T-cell (primary cell): ENCODE measurements around the gene PSMA8. TPM values are rescaled to one million over a fixed set of nuclear protein-coding genes. Genes with fewer than 3 reads are reported as not detected.

Source experiments
- ATAC-seq, 4 experiments: fragments of 200-7000 bp in 3 of 4; fragments of 150-1000 bp in 1 of 4; cut with Tn5 transposase; replicated peaks in 1 of 4; 1 replicate in 3 of 4; 2 replicates in 1 of 4; pipeline ENCODE4 v1.10.0; 2021; ENCODE audit warnings: moderate library complexity in 3 of 4, mild to moderate bottlenecking in 2 of 4, moderate number of reproducible peaks in 1 of 4
- CTCF ChIA-PET, 2 donors: fragments of 300-600 bp; sonication (Branson Sonifier 250); formaldehyde crosslinking; loops; one replicate each; lab custom pipeline; 2022; ENCODE audit warnings: antibody characterized with exemption in 2 of 2; lab: Charles Lee
- POLR2A ChIA-PET, 2 donors: fragments of 300-600 bp; sonication (Branson Sonifier 250); formaldehyde crosslinking; loops; one replicate each; lab custom pipeline; 2022; ENCODE audit warnings: antibody characterized with exemption in 2 of 2; lab: Charles Lee
- DNase-seq, 35 experiments: peaks; one replicate each; pipeline versions ENCODE4 v3.0.0 to v3.0.0-alpha.2; 2013 to 2023
- H3K27ac ChIP-seq: one replicate; pipeline ENCODE4 v1.5.1; 2013; ENCODE audit warnings: low read length
- H3K27me3 ChIP-seq, 2 experiments: replicated peaks in 1 of 2; 1 replicate in 1 of 2; 2 replicates in 1 of 2; pipeline versions ENCODE4 v1.6.1 to v1.7.0; 2013; ENCODE audit warnings: low read length in 1 of 2, mixed read lengths in 1 of 2; ENCODE audit not compliant: control insufficient read depth in 2 of 2, insufficient read depth in 2 of 2; ENCODE audit errors: extremely low read depth in 1 of 2
- H3K36me3 ChIP-seq, 2 donors: 1 replicate in 1 of 2; 2 replicates in 1 of 2; pipeline versions ENCODE4 v1.6.1 to v1.7.0; 2013; ENCODE audit warnings: low read length in 1 of 2; ENCODE audit not compliant: control insufficient read depth in 2 of 2, insufficient read depth in 1 of 2; ENCODE audit errors: extremely low read depth in 1 of 2
- H3K4me1 ChIP-seq, 2 experiments: 1 replicate in 1 of 2; 2 replicates in 1 of 2; pipeline versions ENCODE4 v1.6.1 to v1.7.0; 2013; ENCODE audit warnings: low read length in 2 of 2, mixed read lengths in 1 of 2; ENCODE audit not compliant: insufficient read depth in 2 of 2, control insufficient read depth in 1 of 2; ENCODE audit errors: extremely low read depth in 1 of 2
- H3K4me3 ChIP-seq, 2 donors: 1 replicate in 1 of 2; 2 replicates in 1 of 2; pipeline versions ENCODE4 v1.5.1 to v1.7.0; 2013; ENCODE audit warnings: mild to moderate bottlenecking in 2 of 2, low read length in 1 of 2, moderate library complexity in 1 of 2; ENCODE audit not compliant: control insufficient read depth in 1 of 2; ENCODE audit errors: extremely low read depth in 1 of 2
- H3K9me3 ChIP-seq: 2 replicates; pipeline ENCODE4 v1.7.0; 2013
- H3K27ac Mint-ChIP-seq, 2 donors: one replicate each; pipeline ENCODE4 v1.8.0; 2020 to 2021; ENCODE audit warnings: mild to moderate bottlenecking in 2 of 2, mixed read lengths in 2 of 2
- H3K27me3 Mint-ChIP-seq, 2 donors: one replicate each; pipeline ENCODE4 v1.8.0; 2021 to 2022; ENCODE audit warnings: mixed read lengths in 2 of 2
- H3K36me3 Mint-ChIP-seq: one replicate; pipeline ENCODE4 v1.8.0; 2021; ENCODE audit warnings: mixed read lengths
- H3K4me1 Mint-ChIP-seq, 3 donors: one replicate each; pipeline ENCODE4 v1.8.0; 2020 to 2022; ENCODE audit warnings: mixed read lengths in 3 of 3, mild to moderate bottlenecking in 1 of 3
- H3K4me3 Mint-ChIP-seq, 3 donors: one replicate each; pipeline ENCODE4 v1.8.0; 2020 to 2022; ENCODE audit warnings: mild to moderate bottlenecking in 3 of 3, mixed read lengths in 3 of 3, moderate library complexity in 3 of 3
- H3K9me3 Mint-ChIP-seq, 3 donors: one replicate each; pipeline ENCODE4 v1.8.0; 2020 to 2022; ENCODE audit warnings: mixed read lengths in 3 of 3
- WGBS: methylation state at CpG from one replicate; pipeline ENCODE4 v1.1.5; 2013; ENCODE audit warnings: missing lambda C conversion rate; ENCODE audit not compliant: insufficient coverage; 5-methylcytosine and 5-hydroxymethylcytosine counted together
- total RNA-seq, 35 experiments: library from RNA in 6 of 35; stranded (reverse) in 6 of 35; fragments of 120-200 nt in 1 of 35; gene quantifications; one replicate each; pipeline versions ENCODE4 v1.2.1 to v1.2.4 and lab custom pipeline; 2013 to 2026

PSMA8 gene
- total RNA-seq, 5 donors from 2014 or later (not counting 1 experiment from before 2014, with no cell fraction given): 0.23 to 0.83 (median 0.35) TPM

- Mint-ChIP-seq H3K27me3 (no peaks in the 10 kb centered on the region), H3K9me3 (no peaks in the 10 kb centered on the region), H3K27ac (peak overlapping the region in 1 of 2 donors; percentile 64), H3K4me3 (no peak overlapping the region), H3K4me1 (peaks cover 11 to 14% (median 14%) of the 10 kb centered on the region in 3 donors), H3K36me3 (no peaks in the 10 kb centered on the region)
- Histone ChIP-seq H3K4me3 (no peak overlapping the region), H3K36me3 (no peaks in the 10 kb centered on the region), H3K27me3 (no peaks in the 10 kb centered on the region), H3K9me3 (no peaks in the 10 kb centered on the region), H3K27ac (no peak overlapping the region), H3K4me1 (no peaks in the 10 kb centered on the region)
- DNase-seq (peak in 1 of 35 experiments; percentile 15), ATAC-seq (peak in 1 of 4 experiments; percentile 66)
- ChIA-PET CTCF (interaction anchor here in 1 of 2 donors (0.6 kb wide), 1 partner anchor 17 kb away, joined by 5 read pairs; no protein-coding TSS in a partner anchor), POLR2A (no interaction called here)
Observed at GRCh38 chr18:26176134-26176533, 42.5 kb downstream of the PSMA8 start.

- no peaks in the 10 kb centered on the region for H3K9me3 ChIP-seq
- no peaks in the 10 kb centered on the region for H3K36me3 ChIP-seq
- no peak overlapping the region for H3K4me3 ChIP-seq
- no peak overlapping the region for H3K27ac ChIP-seq
- CTCF ChIA-PET: no interaction called here
- Mint-ChIP-seq H3K27ac (no peak overlapping the region), H3K4me1 (peaks cover 0 to 5% (median 2%) of the 10 kb centered on the region in 3 donors), H3K36me3 (no peaks in the 10 kb centered on the region), H3K4me3 (no peak overlapping the region), H3K9me3 (no peaks in the 10 kb centered on the region), H3K27me3 (no peaks in the 10 kb centered on the region)
- WGBS: 100% methylated on average over 3 of the region's 7 CpGs
- POLR2A ChIA-PET: no interaction called here
- no peaks in the 10 kb centered on the region for H3K4me1 ChIP-seq
- ATAC-seq (no peak), DNase-seq (no peak)
- no peaks in the 10 kb centered on the region for H3K27me3 ChIP-seq
Observed at GRCh38 chr18:26181343-26181826, 47.7 kb downstream of the PSMA8 start.

GRCh38 chr18:26183395-26184112 is 49.9 kb downstream of the PSMA8 start:
- CTCF ChIA-PET: no interaction called here

GRCh38 chr18:26185267-26185666 is 51.6 kb downstream of the PSMA8 start:
- Histone ChIP-seq H3K36me3 (no peaks in the 10 kb centered on the region), H3K9me3 (no peaks in the 10 kb centered on the region), H3K4me3 (no peak overlapping the region), H3K4me1 (peaks cover 0 to under 1% of the 10 kb centered on the region in 2 experiments), H3K27ac (no peak overlapping the region), H3K27me3 (no peaks in the 10 kb centered on the region)
- H3K4me3 Mint-ChIP-seq: no peak overlapping the region
- H3K27ac Mint-ChIP-seq: no peak overlapping the region
- POLR2A ChIA-PET: no interaction called here
- no CpG with 5 or more reads among the region's 2 CpGs for WGBS
- no peaks in the 10 kb centered on the region for H3K36me3 Mint-ChIP-seq
- no peak for ATAC-seq
- H3K9me3 Mint-ChIP-seq: peaks cover 0 to 4% (median 0%) of the 10 kb centered on the region in 3 donors
- no peak for DNase-seq
- H3K27me3 Mint-ChIP-seq: no peaks in the 10 kb centered on the region
- H3K4me1 Mint-ChIP-seq: peaks cover 16 to 18% (median 17%) of the 10 kb centered on the region in 3 donors
- CTCF ChIA-PET: no interaction called here

More at GRCh38 chr18:26183395-26184112, 49.9 kb downstream of the PSMA8 start:
- Mint-ChIP-seq H3K27ac (no peak overlapping the region), H3K4me1 (peaks cover 1 to 5% (median 4%) of the 10 kb centered on the region in 3 donors), H3K36me3 (no peaks in the 10 kb centered on the region), H3K27me3 (no peaks in the 10 kb centered on the region), H3K4me3 (no peak overlapping the region), H3K9me3 (peaks cover 0 to 4% (median 0%) of the 10 kb centered on the region in 3 donors)
- ATAC-seq (no peak), DNase-seq (no peak)
- H3K4me3 ChIP-seq: no peak overlapping the region
- H3K27ac ChIP-seq: no peak overlapping the region
- H3K27me3 ChIP-seq: no peaks in the 10 kb centered on the region
- no peaks in the 10 kb centered on the region for H3K36me3 ChIP-seq
- no peaks in the 10 kb centered on the region for H3K9me3 ChIP-seq
- POLR2A ChIA-PET: no interaction called here
- H3K4me1 ChIP-seq: no peaks in the 10 kb centered on the region

GRCh38 chr18:26190506-26190905 is 56.8 kb downstream of the PSMA8 start:
- ChIA-PET CTCF (interaction anchor here (0.6 to 1.4 kb wide), 4 partner anchors 18 to 375 kb away, joined by 3 to 4 read pairs (median 4); no protein-coding TSS in a partner anchor), POLR2A (interaction anchor here in 1 of 2 donors (0.6 kb wide), 1 partner anchor 120 kb away, joined by 4 read pairs; no protein-coding TSS in a partner anchor)
- peak overlapping the region; percentile 87 to 93 for H3K27ac Mint-ChIP-seq
- Histone ChIP-seq H3K4me1 (peaks cover 2 to 9% of the 10 kb centered on the region in 2 experiments), H3K9me3 (no peaks in the 10 kb centered on the region), H3K27me3 (no peaks in the 10 kb centered on the region), H3K27ac (peak overlapping the region; percentile 75), H3K4me3 (peak overlapping the region; percentile 25 to 41), H3K36me3 (no peaks in the 10 kb centered on the region)
- peak; percentile 83 to 94 (median 90) for ATAC-seq
- peaks cover 0 to 4% (median 0%) of the 10 kb centered on the region in 3 donors for H3K9me3 Mint-ChIP-seq
- H3K27me3 Mint-ChIP-seq: no peaks in the 10 kb centered on the region
- WGBS: 32% methylated on average over 5 of the region's 8 CpGs
- peak in 34 of 35 experiments; percentile 8 to 59 (median 24) for DNase-seq
- no peaks in the 10 kb centered on the region for H3K36me3 Mint-ChIP-seq
- peaks cover 23 to 30% (median 27%) of the 10 kb centered on the region in 3 donors for H3K4me1 Mint-ChIP-seq
- H3K4me3 Mint-ChIP-seq: peak overlapping the region; percentile 71 to 81 (median 75)

- no peaks in the 10 kb centered on the region for H3K27me3 ChIP-seq
- ATAC-seq (no peak), DNase-seq (no peak)
- H3K27ac ChIP-seq: no peak overlapping the region
- H3K36me3 ChIP-seq: no peaks in the 10 kb centered on the region
- Mint-ChIP-seq H3K9me3 (peaks cover 0 to 4% (median 0%) of the 10 kb centered on the region in 3 donors), H3K27ac (no peak overlapping the region), H3K36me3 (no peaks in the 10 kb centered on the region), H3K4me3 (peak overlapping the region in 1 of 3 donors; percentile 33), H3K4me1 (peaks cover 23 to 30% (median 27%) of the 10 kb centered on the region in 3 donors), H3K27me3 (no peaks in the 10 kb centered on the region)
- ChIA-PET POLR2A (interaction anchor here in 1 of 2 donors (0.9 kb wide), 1 partner anchor 18 kb away, joined by 3 read pairs; no protein-coding TSS in a partner anchor), CTCF (no interaction called here)
- no peak overlapping the region for H3K4me3 ChIP-seq
- WGBS: no CpG with 5 or more reads among the region's 1 CpG
- peaks cover 2 to 9% of the 10 kb centered on the region in 2 experiments for H3K4me1 ChIP-seq
- H3K9me3 ChIP-seq: no peaks in the 10 kb centered on the region
Observed at GRCh38 chr18:26192233-26192632, 58.6 kb downstream of the PSMA8 start.
